NOMO-1 (cell line): ENCODE measurements around the gene PLA2G4E.

Experiments used
- DNase-seq, 2 experiments: peaks; one replicate each; lab custom pipeline; 2025; ENCODE audit not compliant: unreplicated experiment in 2 of 2; lab: John Stamatoyannopoulos, UW

PLA2G4E gene

DNA sequence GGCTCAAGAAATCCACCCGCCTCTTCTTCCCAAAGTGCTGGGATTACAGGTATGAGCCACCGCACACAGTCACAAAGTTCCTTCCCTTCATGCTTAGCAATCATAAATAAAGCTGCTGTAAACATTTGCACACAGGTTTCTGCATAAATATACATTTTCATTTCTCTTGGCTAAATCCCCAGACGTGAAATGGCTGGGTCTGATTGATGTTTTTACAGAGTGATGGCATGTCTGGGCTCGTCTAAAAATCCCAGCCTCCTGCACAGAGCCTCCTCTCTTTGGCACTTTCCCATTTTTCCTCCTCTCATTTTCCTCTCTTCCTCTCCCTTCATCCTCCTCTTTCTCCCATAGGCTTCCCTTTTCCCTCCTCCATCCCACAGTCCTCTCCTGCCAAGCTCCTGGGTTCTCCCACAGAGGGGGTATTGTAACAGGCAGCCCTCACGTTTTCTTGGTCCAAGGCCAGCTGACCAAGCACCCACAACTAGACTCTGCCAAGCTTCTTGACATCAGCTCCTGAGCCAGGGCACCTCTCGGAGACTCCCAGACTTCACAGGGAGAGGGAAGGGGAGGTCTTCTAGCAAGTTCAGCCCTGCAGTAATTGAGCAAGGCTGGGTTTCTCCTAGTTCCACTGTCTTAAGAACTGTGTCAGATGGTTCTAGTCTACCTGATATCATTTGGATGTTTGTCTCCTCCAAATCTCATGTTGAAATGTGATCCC, 10.5 kb upstream of the PLA2G4E start:
- no peak for DNase-seq

DNA sequence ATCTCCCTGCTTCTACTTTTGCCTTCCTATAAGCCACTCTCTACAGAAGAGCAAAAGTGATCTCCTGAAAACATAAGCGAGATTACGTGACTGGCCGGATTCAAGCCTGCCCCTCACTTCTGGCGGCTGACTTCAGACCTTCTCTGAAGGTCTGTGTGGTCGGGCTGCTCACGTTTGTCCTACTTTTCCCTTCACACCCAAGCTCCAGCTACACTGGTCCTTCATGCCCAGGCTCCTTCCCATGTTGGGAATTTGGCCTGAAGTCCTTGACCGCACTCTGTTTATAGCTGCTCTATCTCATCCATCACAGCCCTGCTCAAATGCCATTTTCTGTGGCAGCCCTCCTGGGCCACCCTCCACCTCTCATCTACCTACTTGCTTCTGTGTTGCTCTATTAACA, 6.7 kb upstream of the PLA2G4E start:
- DNase-seq, result no peak

DNA sequence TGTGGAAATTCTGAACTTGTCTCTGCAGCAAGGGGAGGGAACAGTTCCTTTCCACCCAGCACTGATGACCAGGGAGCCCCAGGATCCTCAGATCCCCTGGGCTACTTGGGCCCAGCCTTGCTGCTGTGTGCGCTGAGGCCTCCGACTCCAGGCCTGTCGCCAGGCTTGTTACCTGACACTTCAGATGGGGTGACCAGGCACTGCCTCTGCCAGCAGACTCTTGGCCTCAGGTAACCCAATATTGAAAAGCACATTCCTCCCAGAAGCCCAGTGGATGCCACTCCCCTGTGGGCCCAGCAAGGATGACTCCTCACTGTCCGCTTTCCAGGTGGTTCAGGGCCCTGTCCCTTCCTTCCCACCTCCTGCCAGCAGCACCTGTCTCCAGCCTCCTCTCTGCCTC, 3.5 kb upstream of the PLA2G4E start:
- DNase-seq, result no peak

DNA sequence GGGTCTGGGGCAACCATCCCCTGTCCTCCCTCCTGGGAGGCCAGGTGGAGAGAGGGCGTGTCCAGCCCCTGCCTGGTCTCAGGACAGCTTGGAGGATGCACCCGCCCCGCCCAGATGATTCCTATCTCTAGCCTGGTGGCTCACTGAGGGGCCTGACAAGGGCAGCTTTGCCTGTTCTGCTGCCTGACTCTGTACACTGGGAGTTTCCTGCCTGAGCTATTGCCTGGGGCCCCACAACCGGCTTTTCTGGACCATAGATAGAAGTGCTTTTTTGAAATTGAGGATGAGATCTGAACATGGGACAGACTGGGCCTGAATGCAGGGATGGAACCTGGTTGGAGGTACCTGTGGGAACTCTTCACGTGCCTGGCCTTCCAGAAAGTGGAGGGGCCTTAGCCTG, 751 bp upstream of the PLA2G4E start:
- no peak for DNase-seq

DNA sequence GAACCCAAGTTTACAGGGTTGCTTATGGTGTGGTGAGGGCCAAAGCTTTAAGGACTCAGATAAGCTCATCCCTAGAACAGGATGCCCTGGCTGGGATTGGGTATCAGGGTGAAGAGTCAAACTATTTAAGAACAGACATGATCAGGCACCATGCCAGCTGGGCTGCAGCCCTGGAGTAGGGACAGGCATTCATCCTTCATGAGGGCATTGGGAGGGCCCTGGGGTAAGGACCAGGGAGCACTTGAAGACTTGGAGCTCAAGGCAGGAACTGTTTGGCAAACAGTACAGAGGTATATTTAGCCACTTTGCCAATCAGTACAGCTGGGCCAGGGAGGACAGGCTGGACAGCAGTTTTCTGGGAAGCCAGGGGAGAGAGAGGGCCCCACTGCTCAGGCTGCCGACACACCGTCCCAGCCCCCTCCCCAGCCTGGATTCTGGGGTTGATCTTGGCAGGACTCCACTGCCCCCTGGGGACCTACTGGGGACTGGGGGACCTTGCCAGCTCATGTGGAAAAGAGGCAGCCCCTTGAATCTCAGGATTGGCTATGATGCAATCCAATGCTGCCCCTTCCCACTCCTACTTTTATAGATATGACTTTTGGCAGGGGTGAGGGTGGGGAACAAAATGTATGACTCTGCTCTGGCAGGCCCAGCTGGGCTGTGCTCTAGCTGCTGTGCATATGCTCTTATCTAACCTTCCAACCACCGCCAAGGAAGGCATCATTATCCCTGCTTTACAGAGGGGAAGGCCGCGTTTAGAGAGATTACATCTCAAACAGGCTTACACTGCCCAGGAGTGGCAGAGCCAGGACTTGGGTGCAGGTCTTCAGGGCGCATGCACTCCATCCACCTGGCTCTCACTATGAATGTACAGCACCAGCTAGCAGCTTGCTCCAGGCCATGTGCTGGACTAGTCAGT, 2.3 kb downstream of the PLA2G4E start:
- no peak for DNase-seq

DNA sequence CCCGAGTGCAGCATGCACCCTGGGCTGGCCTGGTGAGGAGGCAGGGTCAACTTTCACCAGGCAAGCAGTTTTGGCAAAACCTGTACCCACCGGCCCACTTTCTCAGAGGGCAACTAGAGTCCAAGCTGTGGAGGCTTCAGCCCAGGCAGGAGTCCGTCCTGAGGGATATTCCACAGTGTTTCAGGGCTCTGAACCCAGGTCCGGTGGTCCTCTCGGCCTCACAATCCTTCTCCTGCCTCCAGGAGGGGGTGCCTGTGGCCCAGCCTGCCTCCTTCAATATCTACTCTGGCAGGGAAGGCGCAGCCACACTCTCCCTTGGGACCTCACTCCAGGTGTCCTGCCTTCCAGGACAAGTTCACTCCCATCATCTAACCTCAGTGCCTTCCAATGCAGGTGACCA, 3.9 kb downstream of the PLA2G4E start:
- no peak for DNase-seq

DNA sequence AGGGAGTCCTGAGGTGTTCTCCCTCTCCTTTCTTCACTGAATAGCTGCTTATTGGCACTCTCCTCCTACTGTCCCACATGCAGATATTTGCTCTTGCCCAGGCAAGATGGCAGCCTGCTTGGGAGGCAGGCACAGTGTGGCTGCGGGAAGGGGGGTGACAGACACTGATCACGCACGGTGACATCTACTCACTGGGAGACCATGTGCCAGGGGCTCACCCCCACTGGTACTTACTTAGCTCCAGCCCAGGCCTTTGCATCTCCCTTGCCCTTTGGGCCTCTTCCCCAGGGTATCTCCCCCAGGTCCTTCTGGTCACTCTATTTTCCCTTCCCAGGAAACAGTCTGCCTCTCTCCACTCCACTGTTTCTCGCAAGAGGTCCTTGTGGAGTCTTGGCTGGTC, 6.4 kb downstream of the PLA2G4E start:
- no peak for DNase-seq

DNA sequence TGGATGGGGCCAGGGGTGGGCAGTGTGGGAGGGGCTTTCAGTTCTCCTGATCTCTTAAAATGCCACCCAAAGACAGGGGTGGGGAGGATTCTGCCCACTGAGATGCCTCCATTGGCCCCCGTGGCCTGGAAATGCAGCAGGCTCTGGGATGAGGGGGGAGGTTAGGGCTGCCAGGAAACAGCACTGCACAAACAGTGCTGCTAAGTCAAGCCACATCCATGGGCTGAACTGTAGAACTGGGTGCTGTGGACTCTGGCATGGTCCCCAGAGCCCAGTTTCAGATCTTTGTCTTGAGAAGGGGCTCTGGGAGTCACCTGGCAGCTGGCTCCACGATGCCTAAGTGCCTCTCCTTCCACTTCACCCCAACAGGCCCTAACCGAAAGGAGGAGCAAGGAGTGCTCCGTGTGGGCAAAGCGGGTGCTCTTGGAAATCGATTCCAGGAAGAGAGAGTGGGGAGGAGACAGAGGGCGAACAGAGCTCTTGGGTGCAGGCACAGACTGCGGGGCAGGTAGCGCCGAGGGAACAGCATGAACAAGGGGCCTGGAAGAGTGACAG, 7.8 kb downstream of the PLA2G4E start:
- DNase-seq, result no peak

DNA sequence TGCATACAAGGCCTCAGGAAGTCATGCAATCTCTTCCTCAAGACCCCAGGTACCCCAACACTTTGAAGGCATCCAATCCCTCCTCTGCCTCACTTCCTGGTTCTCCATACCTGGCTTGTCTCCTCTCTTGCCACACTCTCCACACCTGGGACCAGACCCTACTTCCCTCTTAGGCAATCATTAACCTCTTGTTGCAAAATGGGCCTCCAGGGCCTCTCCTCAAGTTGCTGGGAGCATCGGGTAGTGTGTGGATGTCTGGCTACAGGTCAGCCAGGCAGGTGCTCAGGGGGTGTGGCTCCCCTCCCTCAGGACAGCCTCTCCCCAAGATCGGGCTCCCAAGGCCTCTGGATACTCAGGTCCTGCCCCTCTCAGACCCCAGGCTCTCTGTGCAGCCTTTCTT, 8.6 kb downstream of the PLA2G4E start:
- no peak for DNase-seq

DNA sequence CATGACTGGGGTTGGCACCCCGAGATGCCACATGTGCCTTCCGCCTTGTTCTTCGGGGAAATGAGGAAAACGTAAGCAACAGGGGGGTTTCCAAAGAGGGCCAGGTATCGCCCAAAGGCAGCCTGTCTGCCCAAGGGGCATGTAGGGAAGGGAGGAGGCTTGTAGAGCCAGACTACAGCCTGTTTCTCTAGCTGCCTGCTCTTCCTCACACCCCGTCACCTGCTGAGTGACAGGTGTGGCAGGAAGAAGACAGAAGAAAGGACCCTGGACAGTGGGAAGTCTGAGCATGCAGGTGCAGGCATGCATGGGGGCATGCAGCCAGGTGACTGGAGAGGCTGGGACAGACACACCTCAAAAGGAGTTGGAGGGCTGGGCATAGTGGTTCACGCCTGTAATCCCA, 9.8 kb downstream of the PLA2G4E start:
- no peak for DNase-seq

DNA sequence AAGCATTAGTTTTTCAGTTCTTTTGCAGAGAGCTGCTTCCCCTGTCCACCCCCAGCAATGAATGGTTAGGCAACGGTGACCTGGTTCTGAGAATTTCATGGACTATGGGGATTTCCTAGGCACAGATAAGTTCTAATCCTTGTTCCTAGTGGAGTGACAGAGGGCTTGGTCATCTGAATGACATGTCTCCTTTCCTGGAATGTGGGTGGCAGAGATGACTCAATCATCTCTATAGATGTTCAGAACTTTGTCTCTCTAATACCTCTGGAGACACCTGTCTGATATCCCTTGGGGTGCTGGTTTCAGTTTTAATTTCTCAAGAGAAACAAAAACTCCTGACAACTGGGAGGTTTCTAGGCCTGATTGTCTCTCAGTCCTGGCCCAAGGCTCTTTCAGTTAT, 10.4 kb downstream of the PLA2G4E start:
- DNase-seq, result no peak

DNA sequence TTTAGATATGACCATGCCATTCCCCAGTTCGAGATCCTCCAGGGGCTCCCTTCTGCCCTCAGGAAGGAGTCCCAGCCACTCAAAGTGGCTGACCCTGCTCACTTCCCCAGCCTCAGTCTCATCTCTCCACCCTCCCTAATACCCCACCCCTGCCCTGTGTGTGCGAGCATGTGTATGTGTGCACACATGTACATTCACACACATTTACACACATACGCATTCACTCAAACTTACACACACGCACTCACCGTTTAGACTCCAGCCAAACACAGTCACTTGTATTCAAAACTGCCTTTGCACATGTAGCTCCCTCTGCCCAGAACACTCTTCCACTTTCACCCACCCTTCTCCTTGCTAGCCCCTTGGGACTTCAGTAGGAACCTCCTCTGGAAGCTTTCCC, 11.4 kb downstream of the PLA2G4E start:
- no peak for DNase-seq

DNA sequence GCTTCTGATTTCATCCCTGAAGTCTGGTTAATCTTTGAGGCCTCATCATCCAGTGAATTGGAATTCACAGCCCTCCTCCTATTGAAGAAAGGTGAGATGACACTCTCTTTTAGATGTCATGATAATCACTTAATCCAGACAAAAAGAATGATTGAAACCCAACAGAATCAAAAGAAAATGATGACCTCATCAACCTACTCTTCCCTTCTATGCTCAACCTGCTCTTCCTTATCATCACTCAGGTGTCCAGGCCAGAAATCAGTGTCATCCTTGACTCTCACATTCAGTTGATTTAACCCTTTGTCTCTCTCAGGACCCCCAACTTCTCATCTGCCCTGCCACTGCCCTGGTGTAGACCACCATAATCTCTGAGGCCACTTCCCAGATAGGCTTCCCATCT, 11.8 kb downstream of the PLA2G4E start:
- no peak for DNase-seq

DNA sequence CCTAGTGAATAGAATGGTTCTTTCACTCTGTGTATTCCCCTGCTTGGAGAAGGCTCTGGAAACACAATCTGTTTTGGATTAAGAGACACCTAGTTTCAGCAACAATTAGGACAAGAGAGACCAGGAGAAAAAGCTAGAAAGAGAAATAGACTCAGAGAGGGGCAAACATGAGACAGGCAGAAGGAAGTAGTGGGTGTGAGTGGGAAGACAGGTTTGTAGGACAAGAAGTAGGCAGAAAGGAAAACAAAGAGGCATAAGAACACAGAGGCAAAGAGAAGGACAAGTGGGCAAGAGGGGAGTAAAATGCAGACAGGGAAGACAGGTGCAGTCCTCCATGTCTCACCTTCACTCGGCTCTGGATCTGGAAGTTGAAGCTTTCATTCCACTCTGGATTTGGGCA, 13.5 kb downstream of the PLA2G4E start:
- no peak for DNase-seq

DNA sequence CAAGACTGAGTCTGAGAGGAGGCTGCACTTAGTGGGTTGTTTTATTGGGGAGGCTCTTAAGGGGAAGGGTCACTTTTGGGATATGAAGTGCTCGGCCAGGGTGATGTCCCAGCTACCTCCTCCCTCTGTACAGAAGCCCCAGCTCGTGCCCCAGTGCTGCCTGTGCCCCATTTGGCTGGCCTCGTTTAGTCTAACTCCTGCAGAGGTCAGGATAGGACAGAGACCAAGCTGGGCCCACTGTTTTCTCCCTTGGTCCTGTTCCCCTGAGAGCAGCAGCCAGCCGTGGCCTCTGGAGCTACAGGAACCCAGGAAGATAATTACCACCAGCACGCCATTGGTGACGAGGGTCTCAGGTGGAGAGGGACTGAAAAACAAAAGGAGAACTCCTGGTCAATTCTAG, 18.5 kb downstream of the PLA2G4E start:
- no peak for DNase-seq

DNA sequence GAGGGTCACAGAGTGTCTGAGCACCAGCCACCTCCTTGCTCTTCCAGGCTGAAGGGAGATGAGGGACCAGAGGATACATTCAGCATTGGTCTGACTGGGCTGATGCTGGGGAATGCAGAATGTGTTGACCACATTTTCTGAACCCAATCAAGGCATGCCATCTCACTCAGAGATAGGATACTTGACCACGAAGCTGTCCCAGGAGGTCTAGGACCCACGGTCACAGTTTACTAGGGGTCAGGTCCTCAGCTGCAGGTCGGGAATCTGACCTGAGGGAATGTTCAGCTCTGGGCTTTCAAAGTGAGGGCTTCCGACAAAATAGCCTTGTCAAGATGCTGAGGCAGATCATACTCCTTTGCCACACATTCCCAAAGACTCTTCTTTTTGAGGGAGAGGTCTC, 19.6 kb downstream of the PLA2G4E start:
- no peak for DNase-seq

DNA sequence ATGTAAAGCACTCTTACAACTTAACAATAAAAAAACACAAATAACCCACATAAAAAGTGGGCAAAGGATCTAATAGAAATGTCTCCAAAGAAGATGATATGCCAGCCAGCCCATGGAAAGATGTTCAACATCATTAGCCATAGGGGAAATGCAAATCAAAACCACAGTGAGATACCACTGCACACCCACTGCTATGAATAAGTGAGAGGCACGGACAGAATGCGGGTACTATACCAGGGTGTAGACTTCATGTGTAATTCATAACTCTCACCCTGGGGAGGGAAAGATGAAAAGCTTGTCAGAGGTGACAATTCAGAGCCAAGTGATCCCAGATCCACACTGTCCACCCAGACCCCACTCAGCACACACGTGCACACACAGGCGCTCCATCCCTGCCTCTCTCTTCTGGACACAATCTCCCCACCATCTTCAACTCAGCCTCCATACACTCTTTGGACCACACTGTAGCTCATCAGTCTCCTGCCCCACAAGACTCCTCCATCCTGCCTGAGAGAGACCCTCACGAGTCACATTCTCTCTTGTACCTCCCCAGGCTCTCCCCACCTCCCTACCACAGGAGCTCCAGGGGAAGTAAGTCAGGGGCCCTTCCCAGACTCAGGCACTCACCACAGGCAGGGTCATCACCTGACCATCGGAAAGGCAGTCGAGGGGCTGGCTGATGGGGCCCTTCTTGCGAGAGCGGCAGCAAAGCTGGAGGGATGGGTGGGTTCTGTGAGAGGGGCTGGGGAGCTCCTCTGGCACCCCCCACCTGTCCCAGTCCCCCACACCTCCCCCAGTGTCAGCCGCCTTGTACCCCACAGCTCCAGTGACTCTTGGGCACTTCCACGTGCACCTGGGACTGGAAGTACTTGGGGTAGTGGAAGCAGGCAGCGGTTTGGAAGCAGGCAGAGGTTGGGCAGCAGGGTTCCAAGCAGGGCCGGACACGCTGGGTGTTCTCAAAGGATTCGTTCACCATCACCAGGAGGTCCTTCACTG, 21.3 kb downstream of the PLA2G4E start:
- no peak for DNase-seq

DNA sequence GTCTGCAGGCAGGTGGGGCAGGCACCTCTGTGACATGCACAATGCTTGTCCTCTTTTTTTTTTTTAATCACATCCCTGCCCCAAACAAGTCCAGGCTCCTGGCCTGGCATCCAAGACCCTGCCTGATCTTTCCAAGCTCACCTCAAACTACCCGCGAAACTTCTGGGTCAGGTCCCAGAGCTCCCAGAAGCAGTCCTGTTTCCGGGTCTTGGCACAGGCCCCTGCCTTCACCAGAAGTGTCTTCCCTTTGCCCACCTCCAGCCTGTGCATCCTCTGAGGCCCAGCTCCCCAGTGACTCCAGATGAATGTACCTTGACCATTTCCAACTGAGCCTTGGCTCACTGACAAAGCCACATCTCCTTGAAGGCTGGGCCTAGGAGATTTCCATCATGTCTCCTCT, 23.0 kb downstream of the PLA2G4E start:
- no peak for DNase-seq

DNA sequence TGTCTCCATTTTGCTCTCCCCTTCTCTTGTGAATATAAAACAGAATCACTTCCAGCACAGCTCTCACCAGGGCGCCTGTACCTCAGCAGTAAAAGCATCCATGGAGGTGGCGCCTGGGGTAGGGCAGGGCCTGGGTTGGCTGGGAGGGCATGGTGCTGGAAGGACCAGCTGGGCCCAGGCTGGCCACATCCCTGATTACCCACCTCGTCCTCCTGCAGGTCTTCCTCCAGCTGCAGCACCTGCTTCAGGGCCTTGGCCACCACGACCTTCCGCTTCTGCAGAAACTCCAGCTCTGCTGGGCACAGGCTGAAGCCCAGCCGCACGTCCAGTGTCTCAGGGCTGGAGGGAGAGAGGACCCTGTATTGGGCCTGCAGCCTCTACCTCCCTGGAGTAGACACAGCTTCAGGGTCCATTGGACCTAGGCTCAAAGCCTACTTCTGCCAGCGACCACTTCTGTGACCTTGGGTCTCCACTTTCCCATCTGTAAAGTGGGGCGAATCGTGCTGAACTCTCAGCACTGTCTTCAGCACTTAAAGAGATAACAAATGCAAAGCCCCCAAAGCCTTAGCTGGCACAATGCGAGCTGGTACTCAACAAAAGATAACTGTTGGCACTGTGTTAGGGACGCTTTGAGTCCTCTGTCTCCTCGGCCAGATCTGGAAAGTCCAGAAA, 23.8 kb downstream of the PLA2G4E start:
- no peak for DNase-seq

DNA sequence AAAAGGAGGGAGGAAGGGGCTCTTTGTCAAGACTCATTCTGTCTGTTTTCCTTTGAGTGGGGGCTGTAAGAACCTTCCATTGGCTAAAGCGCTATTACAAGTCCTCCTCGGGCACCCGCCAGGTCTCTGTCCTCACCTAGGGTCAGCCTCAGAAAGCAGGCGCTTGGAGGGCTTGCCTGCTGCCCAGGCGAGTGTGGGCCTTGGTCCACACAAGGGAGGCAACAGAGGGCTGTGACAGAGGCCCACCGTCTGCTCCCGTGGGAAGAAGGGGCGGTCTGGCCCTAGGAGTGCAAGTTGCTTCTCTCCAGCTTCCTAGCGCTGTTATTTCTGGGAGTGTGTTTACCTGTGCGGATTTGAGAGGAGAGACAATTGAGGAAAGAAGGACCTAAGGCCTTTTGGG, 24.5 kb downstream of the PLA2G4E start:
- no peak for DNase-seq
